K562 (cell line): ENCODE results near the gene STX2. TPM values are rescaled to one million over a fixed set of nuclear protein-coding genes. Genes with fewer than 3 reads are reported as not detected.

ENCODE experiments used
- AFF4 ChIP-seq: sonication (generic); formaldehyde crosslinking; IDR thresholded peaks from 2 replicates; pipeline ENCODE4 v1.8.0; 2023; ENCODE audit warnings: mild to moderate bottlenecking, missing genetic modification reagents
- BHLHE40 ChIP-seq: IDR thresholded peaks from 2 replicates; pipeline ENCODE4 v1.6.1; 2011; ENCODE audit warnings: low read length, improper control_type of control experiment
- CUX1 ChIP-seq: fragments of 200-800 bp; sonication (Bioruptor generic); IDR thresholded peaks from 2 replicates; pipeline ENCODE4 v1.6.1; 2016; ENCODE audit warnings: missing genetic modification characterization, missing compliant biosample characterization
- NFRKB ChIP-seq: fragments of 450-650 bp; IDR thresholded peaks from 2 replicates; pipeline ENCODE4 v1.6.1; 2016; ENCODE audit warnings: low read depth
- POLR2AphosphoS2 ChIP-seq: IDR thresholded peaks from 2 replicates; pipeline ENCODE4 v1.6.1; 2012; ENCODE audit warnings: low read length, improper control_type of control experiment
- PRMT5 ChIP-seq: sonication (generic); formaldehyde crosslinking; IDR thresholded peaks from 2 replicates; pipeline ENCODE4 v1.5.0; 2020; ENCODE audit warnings: missing genetic modification reagents
- TRIM28 ChIP-seq: fragments of 450-650 bp; IDR thresholded peaks from 2 replicates; pipeline ENCODE4 v1.6.1; 2017
- ZBTB9 ChIP-seq: fragments of 450-650 bp; formaldehyde crosslinking; IDR thresholded peaks from 2 replicates; pipeline ENCODE4 v1.4.0; 2020; ENCODE audit warnings: mild to moderate bottlenecking, moderate library complexity
- ZFP30 ChIP-seq: fragments of 250-450 bp; sonication (Bioruptor Pico); IDR thresholded peaks from 2 replicates; pipeline ENCODE4 v1.8.0; 2022; ENCODE audit warnings: moderate library complexity, mild to moderate bottlenecking, inconsistent platforms, borderline replicate concordance
- ZNF124 ChIP-seq: sonication (generic); formaldehyde crosslinking; IDR thresholded peaks from 2 replicates; pipeline ENCODE4 v1.8.1; 2022; ENCODE audit warnings: missing genetic modification reagents
- ZNF436 ChIP-seq: fragments of 250-450, 450-650 bp; sonication (Bioruptor Pico); formaldehyde crosslinking; IDR thresholded peaks from 2 replicates; pipeline ENCODE4 v1.7.0; 2020; ENCODE audit warnings: mild to moderate bottlenecking
- ZNF785 ChIP-seq: fragments of 250-450 bp; sonication (Bioruptor Pico); IDR thresholded peaks from 2 replicates; pipeline ENCODE4 v1.4.0; 2020; ENCODE audit warnings: mild to moderate bottlenecking
- polyA plus RNA-seq, 8 experiments: library from polyadenylated mRNA; depleted of rRNA in 4 of 8; stranded (reverse) in 5 of 8; unstranded in 3 of 8; fragments of >200 nt; fragmentation: Nextera tagmentation in 2 of 8; fragmentation: Illumina TruSeq in 1 of 8; extraction: Ambion mirVana in 2 of 8; extraction: Trizol in 1 of 8; gene quantifications; 2 replicates each; pipeline versions ENCODE4 v1.2.1 to v1.2.3, GENCODE V29; 2011 to 2014; ENCODE audit warnings: inconsistent platforms in 1 of 8, missing spikeins in 1 of 8
- total RNA-seq, 7 experiments: library from RNA; depleted of rRNA in 6 of 7; stranded (reverse); fragments of >200 nt in 6 of 7; fragmentation: Illumina TruSeq in 2 of 7; extraction: Trizol in 2 of 7; gene quantifications; 2 replicates each; pipeline versions ENCODE4 v1.2.1 to v1.2.3, GENCODE V29; 2011 to 2021; ENCODE audit warnings: low replicate concordance in 1 of 7
- TF ChIP-seq, protein P1 (sequence below): fragments of 200-800 bp; sonication (Bioruptor generic); IDR thresholded peaks from 2 replicates; pipeline ENCODE4 v1.6.1; 2017; ENCODE audit warnings: missing genetic modification characterization, missing compliant biosample characterization
- TF ChIP-seq, protein P2 (sequence below): fragments of 450-650 bp; IDR thresholded peaks from 2 replicates; pipeline ENCODE4 v1.6.1; 2016

The STX2 gene
- total and polyA plus RNA-seq, 9 of the 15 experiments (the other 6 are each of a cell fraction or from before 2014, with no cell fraction given): 22.2 to 54.6 (median 30.8) TPM

DNA sequence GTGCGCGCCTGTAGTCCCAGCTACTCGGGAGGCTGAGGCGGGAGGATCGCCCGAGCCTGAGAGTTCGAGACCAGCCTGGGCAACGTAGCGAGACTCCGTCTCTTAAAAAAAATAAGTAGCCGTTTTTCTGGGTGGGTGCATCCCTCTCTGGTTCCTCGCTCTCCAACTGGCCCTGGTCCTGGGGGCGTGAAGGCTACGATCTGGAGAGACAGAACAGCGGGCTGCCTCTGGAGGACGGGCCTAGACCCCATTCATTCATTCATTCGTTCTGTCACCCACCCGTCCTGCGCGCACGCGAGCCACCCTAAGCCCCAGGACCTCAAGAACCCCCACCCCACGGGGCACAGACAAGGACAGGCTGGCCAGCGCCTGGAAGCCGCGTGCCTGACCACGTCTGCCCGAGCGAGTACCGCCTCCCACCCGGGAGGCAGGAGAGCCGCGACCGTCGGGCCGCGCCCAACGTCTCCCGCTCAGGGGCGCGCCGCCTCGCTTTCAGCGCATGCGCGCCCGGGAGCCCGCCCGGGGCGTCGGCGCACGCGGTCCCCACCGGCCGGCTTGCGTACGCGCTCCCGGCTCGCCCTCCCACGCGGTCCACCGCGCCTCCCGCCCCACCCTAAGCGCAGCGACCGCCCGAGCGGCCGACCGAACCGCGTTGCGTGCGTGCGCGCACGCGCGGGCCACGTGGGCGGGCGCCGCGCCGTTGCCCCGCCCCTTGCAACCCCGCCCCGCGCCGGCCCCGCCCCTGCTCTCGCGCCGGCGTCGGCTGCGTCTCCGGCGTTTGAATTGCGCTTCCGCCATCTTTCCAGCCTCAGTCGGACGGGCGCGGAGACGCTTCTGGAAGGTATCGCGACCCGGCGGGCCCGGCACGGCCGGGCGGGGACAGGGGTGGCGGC is 32.5 kb upstream of the STX2 start, which contains the start of gene RAN (continued):
- TF ChIP-seq CUX1: no peak
- peak; percentile 70 for TF ChIP-seq BHLHE40
- no peak for TF ChIP-seq TRIM28
- TF ChIP-seq ZBTB9: peak; percentile 66; the same call in 1 of the 2 replicates
- no peak for TF ChIP-seq ZNF785 (CRISPR knock-in tag)
- TF ChIP-seq AFF4 (CRISPR knock-in tag): peak; percentile 67; the same call in 1 of the 2 replicates
- TF ChIP-seq PRMT5 (CRISPR knock-in tag): no peak
- TF ChIP-seq, protein P1, sequence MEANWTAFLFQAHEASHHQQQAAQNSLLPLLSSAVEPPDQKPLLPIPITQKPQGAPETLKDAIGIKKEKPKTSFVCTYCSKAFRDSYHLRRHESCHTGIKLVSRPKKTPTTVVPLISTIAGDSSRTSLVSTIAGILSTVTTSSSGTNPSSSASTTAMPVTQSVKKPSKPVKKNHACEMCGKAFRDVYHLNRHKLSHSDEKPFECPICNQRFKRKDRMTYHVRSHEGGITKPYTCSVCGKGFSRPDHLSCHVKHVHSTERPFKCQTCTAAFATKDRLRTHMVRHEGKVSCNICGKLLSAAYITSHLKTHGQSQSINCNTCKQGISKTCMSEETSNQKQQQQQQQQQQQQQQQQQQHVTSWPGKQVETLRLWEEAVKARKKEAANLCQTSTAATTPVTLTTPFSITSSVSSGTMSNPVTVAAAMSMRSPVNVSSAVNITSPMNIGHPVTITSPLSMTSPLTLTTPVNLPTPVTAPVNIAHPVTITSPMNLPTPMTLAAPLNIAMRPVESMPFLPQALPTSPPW (CRISPR knock-in tag): peak; percentile 93
- no peak for TF ChIP-seq ZNF436 (CRISPR knock-in tag)
- TF ChIP-seq ZFP30 (CRISPR knock-in tag): no peak
- peak; percentile 80 for TF ChIP-seq NFRKB
- TF ChIP-seq ZNF124 (CRISPR knock-in tag): no peak
- TF ChIP-seq POLR2AphosphoS2: no peak
- TF ChIP-seq, protein P2, sequence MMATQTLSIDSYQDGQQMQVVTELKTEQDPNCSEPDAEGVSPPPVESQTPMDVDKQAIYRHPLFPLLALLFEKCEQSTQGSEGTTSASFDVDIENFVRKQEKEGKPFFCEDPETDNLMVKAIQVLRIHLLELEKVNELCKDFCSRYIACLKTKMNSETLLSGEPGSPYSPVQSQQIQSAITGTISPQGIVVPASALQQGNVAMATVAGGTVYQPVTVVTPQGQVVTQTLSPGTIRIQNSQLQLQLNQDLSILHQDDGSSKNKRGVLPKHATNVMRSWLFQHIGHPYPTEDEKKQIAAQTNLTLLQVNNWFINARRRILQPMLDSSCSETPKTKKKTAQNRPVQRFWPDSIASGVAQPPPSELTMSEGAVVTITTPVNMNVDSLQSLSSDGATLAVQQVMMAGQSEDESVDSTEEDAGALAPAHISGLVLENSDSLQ: no peak
